DND-41 (cell line): ENCODE measurements around the gene TLE4.

ENCODE experiments used
- ATAC-seq: fragments of 200-7000 bp; cut with Tn5 transposase; 3 replicates; pipeline ENCODE4 v1.9.1; 2021; ENCODE audit warnings: low read depth; ENCODE audit not compliant: insufficient read depth
- DNase-seq: peaks from one replicate; pipeline ENCODE4 v3.0.0-alpha.2; 2020
- H2AFZ ChIP-seq: 2 replicates; pipeline ENCODE4 v1.6.0; 2012; ENCODE audit warnings: low read depth, low read length
- H3K27ac ChIP-seq: 2 replicates; pipeline ENCODE4 v1.5.1; 2012; ENCODE audit warnings: low read length, inconsistent platforms
- H3K27me3 ChIP-seq: fragments of 200-600 bp; sonication (generic); 2 replicates; pipeline ENCODE4 v1.6.0; 2012; ENCODE audit warnings: low read length, mild to moderate bottlenecking, inconsistent platforms; ENCODE audit not compliant: insufficient read depth, poor library complexity
- H3K36me3 ChIP-seq: 2 replicates; pipeline ENCODE4 v1.5.1; 2012; ENCODE audit warnings: low read length, inconsistent platforms; ENCODE audit not compliant: insufficient read depth
- H3K4me1 ChIP-seq: 2 replicates; pipeline ENCODE4 v1.5.1; 2012; ENCODE audit warnings: mild to moderate bottlenecking, low read length; ENCODE audit not compliant: insufficient read depth
- H3K4me2 ChIP-seq: 2 replicates; pipeline ENCODE4 v1.6.0; 2012; ENCODE audit warnings: mild to moderate bottlenecking, moderate library complexity, low read length, inconsistent platforms; ENCODE audit not compliant: insufficient read depth
- H3K4me3 ChIP-seq, 2 experiments: fragments of 200-600 bp in 1 of 2; shearing (Covaris generic) in 1 of 2; 2 replicates each; pipeline ENCODE4 v1.5.1; 2012 to 2016; ENCODE audit warnings: inconsistent platforms in 2 of 2, low read length in 2 of 2, mild to moderate bottlenecking in 2 of 2, low read depth in 1 of 2, moderate library complexity in 1 of 2
- H3K79me2 ChIP-seq: 2 replicates; pipeline ENCODE4 v1.6.0; 2012; ENCODE audit warnings: low read length, inconsistent platforms; ENCODE audit not compliant: insufficient read depth
- H3K9ac ChIP-seq: 2 replicates; pipeline ENCODE4 v1.6.0; 2012; ENCODE audit warnings: low read depth, mild to moderate bottlenecking, inconsistent platforms, low read length, moderate library complexity
- H3K9me3 ChIP-seq: 2 replicates; pipeline ENCODE4 v1.5.1; 2012; ENCODE audit warnings: low read length, moderate library complexity, mild to moderate bottlenecking, inconsistent platforms; ENCODE audit not compliant: insufficient read depth, severe bottlenecking
- H4K20me1 ChIP-seq: 2 replicates; pipeline ENCODE4 v1.6.0; 2012; ENCODE audit warnings: low read length; ENCODE audit not compliant: insufficient read depth
- CTCF ChIP-seq: IDR thresholded peaks from 2 replicates; pipeline ENCODE4 v1.5.1; 2012; ENCODE audit warnings: borderline replicate concordance, low read length, moderate library complexity, mild to moderate bottlenecking; ENCODE audit not compliant: poor library complexity, severe bottlenecking; ENCODE audit errors: extremely low read depth
- EZH2 ChIP-seq: IDR thresholded peaks from 3 replicates; pipeline ENCODE4 v1.6.1; 2012; ENCODE audit warnings: borderline replicate concordance, low read depth, mild to moderate bottlenecking, moderate library complexity, low read length, inconsistent platforms; ENCODE audit not compliant: severe bottlenecking

Gene TLE4

GRCh38 chr9:79591458-79591857, 19.7 kb downstream of the TLE4 start:
- Histone ChIP-seq H3K9me3 (no peaks in the 10 kb centered on the region), H3K27ac (no peak overlapping the region), H4K20me1 (peaks cover 59% of the 10 kb centered on the region), H3K4me1 (peaks cover 39% of the 10 kb centered on the region), H3K4me3 (no peak overlapping the region), H3K9ac (no peak overlapping the region), H3K36me3 (0 out of 2 replicates have a peak, but pooled peaks cover 3% of the 10 kb centered on the region), H3K27me3 (peaks cover 7% of the 10 kb centered on the region), H2AFZ (no peak overlapping the region), H3K79me2 (peaks cover 24% of the 10 kb centered on the region), H3K4me2 (no peak overlapping the region)
- no peak for ATAC-seq
- DNase-seq = no peak
- no peak for TF ChIP-seq CTCF
- no peak for TF ChIP-seq EZH2

GRCh38 chr9:79592726-79593493, 21.1 kb downstream of the TLE4 start:
- Histone ChIP-seq H3K4me2 (peak overlapping the region; percentile 44; the same call in 1 of the 2 replicates), H4K20me1 (peaks cover 68% of the 10 kb centered on the region), H3K9me3 (no peaks in the 10 kb centered on the region), H3K79me2 (peaks cover 29% of the 10 kb centered on the region), H3K36me3 (no peaks in the 10 kb centered on the region; the same call in 1 of the 2 replicates), H3K27ac (peak overlapping the region; percentile 58; the same call in 1 of the 2 replicates), H2AFZ (no peak overlapping the region), H3K27me3 (peaks cover 7% of the 10 kb centered on the region), H3K4me3 (no peak overlapping the region), H3K4me1 (peaks cover 39% of the 10 kb centered on the region), H3K9ac (no peak overlapping the region)
- ATAC-seq (peak; percentile 94), DNase-seq (peak; percentile 50)
- TF ChIP-seq EZH2 (no peak), CTCF (no peak)

GRCh38 chr9:79598562-79599345, 27.0 kb downstream of the TLE4 start:
- no peaks in the 10 kb centered on the region; the same call in 1 of the 2 replicates for H3K36me3 ChIP-seq
- no peak for ATAC-seq
- H4K20me1 ChIP-seq = peaks cover 41% of the 10 kb centered on the region
- H3K79me2 ChIP-seq = peaks cover 21% of the 10 kb centered on the region
- H3K4me2 ChIP-seq = no peak overlapping the region
- no peak overlapping the region for H3K27ac ChIP-seq
- no peak overlapping the region for H3K4me3 ChIP-seq
- no peak for DNase-seq
- peaks cover 11% of the 10 kb centered on the region for H3K4me1 ChIP-seq
- H2AFZ ChIP-seq = no peak overlapping the region
- H3K9me3 ChIP-seq = no peaks in the 10 kb centered on the region
- no peaks in the 10 kb centered on the region for H3K27me3 ChIP-seq
- TF ChIP-seq CTCF (no peak), EZH2 (no peak)
- H3K9ac ChIP-seq = no peak overlapping the region
